GM21825 (cell line): ENCODE measurements around the gene TPO.
"Not testable (repeated sequence)": the region's sequence is repeated elsewhere in the genome, so short reads cannot be mapped to it uniquely, and the experiment has no call there.

Experiments
- ATAC-seq: cut with Tn5 transposase; IDR thresholded peaks from one replicate; pipeline ENCODE4 v1.9.1; 2021; ENCODE audit warnings: mild to moderate bottlenecking, moderate library complexity; ENCODE audit not compliant: unreplicated experiment

Gene TPO

DNA sequence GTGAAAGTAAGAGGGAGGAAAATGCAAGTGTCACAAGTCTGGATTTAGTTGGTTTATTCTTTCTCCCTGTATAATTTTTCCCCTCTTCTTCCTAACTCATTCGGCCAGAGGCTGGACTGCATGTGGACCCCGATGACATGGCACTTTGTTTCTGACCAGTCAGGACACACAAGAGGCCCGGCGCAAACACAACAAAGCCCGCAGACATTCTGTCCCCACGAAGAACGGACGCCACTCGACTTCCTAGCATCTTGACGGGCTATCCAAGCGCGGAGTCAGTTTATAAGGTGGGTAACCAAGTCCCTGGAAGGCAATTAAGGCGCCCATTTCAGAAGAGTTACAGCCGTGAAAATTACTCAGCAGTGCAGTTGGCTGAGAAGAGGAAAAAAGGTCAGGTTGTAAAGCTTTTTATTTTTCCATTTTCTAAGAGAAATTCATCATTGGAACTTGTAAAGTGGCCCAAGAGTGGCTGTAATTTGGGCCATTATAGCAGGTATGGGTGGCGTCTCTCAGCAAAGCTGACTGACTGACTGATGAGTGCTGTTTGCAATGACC is at the start of gene TPO:
Gene TPO, plus strand, starts transcription at position 308 of the 555 bp plus-strand sequence. CDS start 946 bp downstream, outside the sequence.
- no peak for ATAC-seq

DNA sequence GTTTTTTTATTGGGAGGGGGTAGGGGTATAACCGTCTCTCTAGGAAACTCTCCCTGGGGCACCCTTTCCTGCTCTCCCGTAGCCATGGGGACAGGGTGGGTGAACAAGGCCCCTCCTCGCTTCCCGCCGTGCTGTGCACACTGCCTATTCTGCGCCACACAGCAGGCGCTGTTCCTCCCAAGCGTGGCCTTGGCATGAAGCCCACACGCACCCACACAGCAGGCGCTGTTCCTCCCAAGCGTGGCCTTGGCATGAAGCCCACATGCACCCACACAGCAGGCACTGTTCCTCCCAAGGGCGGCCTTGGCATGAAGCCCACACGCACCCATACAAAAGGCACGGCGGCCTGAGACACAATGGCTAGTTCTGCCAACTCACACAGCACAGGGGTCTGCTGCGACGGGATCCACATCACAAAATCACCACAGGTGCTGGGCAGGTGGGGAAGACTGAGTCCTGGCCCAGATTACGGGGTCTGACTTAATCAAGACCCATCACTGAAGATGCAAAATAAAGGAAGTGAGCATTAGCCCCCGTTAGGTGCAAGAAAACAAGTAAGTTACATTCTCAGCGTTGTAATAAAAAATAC is 46.6 kb upstream of the TPO start:
- ATAC-seq, result no peak

DNA sequence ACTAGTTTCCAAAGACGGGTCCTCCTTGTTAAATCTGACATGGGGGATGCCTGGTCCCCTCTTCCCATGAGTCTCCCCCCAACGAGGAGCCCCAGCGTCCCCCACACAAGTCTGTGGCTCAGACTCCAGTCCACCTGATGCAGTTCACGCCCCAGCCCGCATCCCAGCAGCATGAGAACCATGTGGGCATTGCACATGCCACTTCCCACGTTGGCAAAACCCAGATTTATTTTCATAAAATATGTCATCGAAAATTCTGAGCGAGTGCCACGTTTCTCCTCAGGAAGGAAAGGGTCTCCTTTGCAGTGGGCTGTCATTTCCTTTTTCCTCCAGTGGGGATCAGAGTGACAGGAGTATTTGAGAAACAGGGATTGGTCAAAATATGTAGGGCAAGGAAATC is 45.7 kb upstream of the TPO start:
- no peak for ATAC-seq

DNA sequence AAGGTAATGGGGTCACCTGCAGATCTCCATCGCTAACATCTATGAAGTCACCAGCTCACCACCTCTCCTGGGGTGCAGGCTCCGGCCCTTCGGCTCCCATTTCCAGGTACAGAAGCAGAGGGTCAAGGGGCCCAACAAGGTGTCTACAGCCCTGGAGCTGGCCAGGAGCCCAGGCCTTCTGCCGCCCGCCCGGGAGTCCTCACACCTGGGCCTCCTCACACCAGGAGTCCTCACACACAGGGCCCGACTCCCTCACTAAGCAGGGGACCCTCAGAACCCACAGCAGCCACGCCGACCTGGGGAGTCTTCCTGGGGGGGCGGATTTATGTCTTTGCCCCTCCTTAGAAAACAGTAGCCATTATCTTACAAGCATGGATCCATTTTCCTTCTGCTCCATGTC is 43.4 kb upstream of the TPO start:
- ATAC-seq, result no peak

DNA sequence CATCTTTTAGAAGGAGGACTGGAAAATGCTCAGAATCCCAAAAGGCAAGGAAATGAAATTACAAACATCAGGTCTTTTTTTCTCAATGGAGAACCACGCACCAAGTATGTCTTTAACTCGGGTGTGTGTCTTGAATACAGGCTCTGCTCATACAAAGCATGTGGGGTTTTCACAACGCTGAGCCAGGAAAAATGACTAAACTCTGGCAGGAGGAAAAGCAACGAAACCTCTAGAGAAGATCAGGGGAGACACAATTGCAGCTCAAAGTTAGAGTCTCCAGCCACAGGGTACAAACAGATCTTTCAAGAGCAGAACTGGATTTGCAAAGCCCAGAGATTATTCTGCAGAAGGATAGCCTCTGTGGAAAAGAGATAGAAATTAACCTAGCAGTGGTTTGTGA is 42.8 kb upstream of the TPO start:
- ATAC-seq, result no peak

DNA sequence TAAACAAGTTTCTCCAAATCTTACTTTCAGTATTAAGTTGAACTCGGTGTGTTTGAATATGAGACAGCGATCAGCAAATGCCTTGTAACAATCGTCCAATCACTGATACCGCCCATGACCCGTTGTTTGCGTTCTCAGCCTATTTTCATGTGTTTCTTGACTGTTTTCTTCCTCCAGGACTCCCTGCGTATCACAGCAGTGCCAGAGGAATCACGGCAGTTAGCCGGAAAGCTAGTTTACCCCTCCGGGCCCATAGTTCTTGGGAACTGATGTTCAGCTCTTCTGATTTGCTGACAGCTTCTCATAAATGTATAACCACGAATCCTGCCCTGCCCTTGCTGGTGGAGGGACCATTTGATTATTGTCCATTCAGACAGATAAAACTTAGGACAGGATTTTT is 42.2 kb upstream of the TPO start:
- ATAC-seq, result no peak

DNA sequence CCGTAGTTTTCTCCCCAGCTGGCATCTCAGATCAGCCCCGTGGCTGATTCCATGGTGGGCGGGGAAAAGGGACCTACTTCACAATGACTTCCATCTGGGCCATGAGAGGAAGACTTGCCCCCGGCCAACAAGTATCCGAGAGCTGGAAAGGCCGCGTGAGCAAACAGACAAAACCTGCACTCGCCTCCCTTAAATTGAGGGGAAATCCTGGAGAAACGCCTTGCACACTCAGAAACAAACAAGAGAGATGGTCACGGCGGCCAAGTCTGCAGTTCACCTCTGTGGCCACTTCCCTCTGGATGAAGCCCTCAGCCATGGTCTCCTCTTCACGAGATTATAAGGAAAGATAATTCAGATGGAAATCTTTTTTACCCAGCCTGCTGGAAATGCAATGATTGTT is 39.4 kb upstream of the TPO start:
- no peak for ATAC-seq

DNA sequence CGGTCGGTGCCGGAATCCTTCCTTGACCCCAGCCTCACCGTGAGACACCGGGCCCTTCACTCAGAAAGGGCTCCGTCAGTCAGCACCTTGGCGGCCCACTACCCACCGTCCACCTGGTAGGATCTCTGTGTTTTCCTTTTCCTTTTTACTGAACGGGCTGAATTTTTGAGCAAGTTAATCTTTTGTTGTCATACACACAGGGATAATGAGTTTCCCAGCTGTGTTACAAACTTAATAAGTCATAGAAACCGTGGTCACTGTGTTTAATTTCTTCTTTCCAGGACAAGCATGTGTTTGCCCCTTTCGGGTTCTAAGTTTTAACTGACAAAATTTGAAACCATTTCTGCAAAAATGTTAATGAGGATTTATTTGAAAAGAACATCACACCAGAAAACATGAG is 39.0 kb upstream of the TPO start:
- ATAC-seq, result no peak

DNA sequence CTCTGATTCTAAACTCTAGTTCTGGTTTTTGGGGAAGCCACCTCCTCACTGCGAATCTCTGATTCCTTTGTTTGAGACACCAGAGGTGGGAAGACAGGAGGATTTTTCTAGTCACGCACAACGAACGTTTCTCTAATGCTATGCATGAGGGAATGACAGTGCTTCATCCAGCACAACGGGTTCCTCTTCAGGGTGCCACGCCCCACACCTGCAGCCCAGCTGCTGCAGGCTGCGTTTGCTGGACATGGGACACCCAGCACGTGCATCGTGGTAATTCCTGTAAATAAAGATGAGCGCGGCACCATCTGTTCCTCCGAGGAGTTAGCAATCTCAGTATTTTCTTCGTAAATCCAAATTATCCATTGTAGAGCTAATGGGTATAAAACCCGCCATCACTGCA is 37.5 kb upstream of the TPO start:
- ATAC-seq, result no peak

DNA sequence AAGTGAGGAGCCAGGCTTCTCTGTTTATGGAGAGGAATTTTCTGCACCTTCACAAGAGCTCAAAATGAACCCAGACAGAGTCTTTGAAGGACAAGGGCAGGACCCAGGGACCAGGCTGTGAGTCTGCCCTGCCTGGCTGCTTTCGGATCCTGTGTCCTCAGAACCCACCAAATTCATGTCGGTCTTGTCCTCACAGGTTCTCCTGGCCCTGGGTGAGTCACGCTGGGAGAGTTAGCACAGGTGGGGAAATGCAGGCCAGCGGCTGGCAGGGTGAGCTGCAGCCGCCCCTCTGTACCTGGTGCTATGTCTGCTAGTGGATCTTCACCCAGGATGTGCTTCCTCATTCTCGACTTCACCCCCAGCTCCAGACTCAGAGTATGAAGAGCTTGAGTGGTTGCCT is 35.8 kb upstream of the TPO start:
- ATAC-seq, result no peak

DNA sequence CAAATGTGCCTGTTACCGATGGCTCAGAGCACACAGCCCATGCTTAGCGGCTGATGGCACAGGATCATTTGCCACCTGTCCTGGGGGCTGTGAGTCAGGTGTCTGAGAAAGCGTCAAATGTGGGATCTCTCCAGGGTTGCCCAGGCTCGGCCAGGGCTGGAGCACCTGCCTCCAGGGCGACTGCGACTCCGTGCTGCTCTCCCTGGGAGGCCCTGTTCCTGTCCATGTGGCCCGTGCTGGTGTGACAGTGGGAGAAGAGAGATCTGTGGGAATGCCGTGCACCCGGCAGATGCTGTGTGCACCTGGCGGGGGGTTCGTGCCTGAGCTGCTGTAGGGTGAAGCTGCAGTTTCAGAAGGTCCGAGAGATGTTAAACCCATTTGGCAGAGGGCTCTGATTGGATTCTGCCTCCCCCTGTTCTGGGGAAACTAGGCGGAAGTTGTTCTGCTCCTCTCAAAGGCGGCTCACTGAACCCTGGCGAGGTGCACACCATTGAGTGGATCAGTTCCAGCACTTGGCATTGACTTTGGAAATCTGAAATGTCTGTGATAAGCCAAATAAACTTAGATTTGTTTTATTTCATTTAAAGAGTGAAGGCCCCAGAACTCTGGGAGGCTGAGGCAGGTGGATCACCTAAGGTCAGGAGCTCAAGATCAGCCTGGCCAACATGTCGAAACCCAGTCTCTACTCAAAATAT is 34.7 kb upstream of the TPO start:
- ATAC-seq, result no peak

DNA sequence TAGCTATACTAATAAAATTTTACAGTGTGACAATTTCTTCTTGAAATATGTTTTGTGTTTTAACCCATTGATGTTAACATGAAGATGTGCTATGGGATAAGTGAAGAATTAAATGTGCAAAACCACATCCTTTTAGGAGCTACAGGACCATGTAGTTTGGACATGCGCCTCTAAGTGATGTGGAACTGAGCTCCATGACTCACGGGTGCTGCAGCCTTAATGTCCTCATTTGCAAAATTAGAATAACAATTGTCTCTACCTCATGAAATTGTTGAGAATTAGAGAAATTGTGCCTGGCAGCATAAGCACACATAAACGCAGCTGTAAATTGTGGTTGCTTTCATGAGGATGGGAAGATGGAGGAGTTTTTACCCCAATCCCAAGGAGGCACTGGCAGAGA is 31.6 kb upstream of the TPO start:
- ATAC-seq, result no peak

DNA sequence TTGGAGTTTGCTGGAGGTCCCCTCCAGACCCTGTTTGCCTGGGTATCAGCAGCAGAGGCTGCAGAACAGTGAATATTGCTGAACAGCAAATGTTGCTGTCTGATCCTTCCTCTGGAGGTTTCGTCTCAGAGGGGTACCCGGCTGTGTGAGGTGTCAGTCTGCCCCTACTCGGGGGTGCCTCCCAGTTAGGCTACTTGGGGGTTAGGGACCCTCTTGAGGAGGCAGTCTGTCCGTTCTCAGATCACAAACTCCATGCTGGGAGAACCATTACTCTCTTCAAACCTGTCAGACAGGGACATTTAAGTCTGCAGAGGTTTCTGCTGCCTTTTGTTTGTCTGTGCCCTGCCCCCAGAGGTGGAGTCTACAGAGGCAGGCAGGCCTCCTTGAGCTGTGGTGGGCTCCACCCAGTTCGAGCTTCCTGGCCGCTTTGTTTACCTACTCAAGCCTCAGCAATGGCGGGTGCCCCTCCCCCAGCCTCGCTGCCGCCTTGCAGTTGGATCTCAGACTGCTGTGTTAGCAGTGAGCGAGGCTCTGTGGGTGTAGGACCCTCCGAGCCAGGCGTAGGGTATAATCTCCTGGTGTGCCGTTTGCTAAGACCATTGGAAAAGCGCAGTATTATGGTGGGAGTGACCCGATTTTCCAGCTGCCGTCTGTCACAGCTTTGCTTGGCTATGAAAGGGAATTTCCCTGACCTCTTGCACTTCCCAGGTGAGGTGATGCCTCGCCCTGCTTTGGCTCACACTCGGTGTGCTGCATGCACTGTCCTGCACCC is 25.1 kb upstream of the TPO start:
- not testable (repeated sequence) for ATAC-seq

DNA sequence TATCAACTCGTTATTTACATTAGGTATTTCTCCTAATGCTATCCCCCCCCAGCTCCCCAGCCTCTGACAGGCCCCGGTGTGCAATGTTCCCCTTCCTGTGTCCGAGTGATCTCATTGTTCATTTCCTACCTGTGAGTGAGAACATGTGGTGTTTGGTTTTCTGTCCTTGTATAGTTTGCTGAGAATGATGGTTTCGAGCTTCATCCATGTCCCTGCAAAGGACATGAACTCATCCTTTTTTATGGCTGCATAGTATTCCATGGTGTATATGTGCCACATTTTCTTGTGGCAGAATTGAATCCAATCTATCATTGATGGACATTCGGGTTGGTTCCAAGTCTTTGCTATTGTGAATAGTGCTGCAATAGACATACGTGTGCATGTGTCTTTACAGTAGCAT is 23.1 kb upstream of the TPO start:
- ATAC-seq, result not testable (repeated sequence)

DNA sequence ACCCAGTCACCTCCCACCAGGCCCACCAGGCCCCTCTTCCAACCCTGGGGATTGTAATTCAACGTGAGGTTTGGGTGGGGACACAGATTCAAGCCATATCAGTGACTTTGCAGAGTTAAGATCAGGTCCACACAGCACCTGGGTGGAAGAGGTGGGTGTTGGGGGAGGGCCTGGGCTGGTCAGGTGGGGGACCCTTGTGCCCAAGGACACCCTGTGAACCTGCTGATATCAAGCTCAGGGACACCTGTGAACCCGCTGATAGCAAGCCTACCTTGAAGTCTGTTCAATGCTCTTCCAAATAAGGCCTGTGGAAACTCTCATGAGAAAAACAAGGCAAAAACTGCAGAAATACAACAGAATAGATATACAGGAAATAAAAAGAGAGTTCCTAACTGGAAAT is 19.9 kb upstream of the TPO start:
- ATAC-seq, result no peak

DNA sequence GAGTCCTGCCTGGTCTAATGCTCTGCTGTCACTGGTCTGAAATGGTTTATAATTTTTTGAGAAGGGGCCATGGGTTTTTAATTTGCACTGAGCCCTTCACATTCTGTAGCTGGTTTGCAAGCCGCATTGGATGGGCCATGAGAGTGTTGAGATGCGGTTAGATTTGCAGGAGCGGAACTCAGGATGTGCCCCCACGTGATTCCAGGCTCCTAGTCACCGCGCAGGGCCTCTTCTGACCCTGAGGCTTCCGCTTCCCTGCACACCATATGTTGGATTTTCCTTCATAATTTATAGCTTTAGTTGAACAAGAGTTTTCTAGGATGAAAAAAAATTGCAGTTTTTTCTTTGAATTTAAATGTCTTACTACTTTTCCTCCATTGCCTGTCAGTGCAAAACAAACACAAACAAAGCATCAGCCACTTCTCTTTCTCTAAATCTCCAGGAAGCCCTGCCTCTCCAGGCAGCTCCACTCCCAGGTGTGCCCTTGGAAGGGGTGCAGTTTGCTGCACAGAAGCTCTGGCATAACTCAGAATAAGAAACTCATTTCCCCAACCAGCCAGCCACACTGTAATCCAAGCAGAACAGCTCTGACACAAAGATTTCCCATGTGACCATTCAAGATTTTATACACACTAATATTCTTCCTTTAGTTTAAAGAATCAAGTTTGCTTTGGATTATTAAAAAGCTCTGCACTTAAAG is 18.4 kb upstream of the TPO start:
- no peak for ATAC-seq

DNA sequence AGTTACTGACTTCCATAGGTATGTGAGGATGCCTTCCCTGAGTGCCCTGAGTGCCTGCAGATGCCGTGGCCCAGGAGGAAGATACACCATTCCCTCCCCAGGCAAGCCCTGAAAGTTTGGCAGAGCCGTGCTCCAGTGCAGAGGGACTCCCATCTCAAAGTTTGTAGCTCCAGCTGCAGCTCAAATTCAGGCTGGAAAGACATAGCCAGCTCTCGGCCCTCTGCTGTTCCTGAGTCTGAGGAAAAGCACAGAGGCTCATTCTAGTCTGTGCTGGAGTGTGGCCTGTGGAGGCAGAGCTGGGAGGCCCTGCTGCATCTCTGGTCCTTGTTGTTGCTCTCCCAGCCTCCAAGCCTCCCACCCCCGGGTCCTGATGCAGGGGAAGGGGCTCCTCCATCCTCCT is 15.9 kb upstream of the TPO start:
- ATAC-seq, result no peak

DNA sequence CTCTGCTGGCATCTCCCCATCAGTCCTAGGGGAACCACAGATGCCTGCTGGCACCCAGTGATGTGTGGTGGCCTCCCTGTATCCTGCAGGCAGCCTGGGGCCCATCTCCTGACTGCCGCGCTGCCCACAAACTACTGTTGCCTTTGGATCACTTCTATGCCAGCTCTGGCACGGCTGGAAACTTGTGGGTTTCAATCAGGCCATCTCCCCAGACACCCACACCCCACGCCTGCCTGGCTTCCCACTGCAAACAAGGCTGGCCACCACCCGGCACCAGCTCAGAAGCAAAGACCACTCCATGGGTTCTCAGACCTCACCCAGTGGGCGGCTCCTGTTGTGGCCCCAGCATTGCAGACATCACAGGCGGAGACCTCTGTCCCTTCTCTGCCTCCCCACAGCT is 15.1 kb upstream of the TPO start:
- no peak for ATAC-seq

DNA sequence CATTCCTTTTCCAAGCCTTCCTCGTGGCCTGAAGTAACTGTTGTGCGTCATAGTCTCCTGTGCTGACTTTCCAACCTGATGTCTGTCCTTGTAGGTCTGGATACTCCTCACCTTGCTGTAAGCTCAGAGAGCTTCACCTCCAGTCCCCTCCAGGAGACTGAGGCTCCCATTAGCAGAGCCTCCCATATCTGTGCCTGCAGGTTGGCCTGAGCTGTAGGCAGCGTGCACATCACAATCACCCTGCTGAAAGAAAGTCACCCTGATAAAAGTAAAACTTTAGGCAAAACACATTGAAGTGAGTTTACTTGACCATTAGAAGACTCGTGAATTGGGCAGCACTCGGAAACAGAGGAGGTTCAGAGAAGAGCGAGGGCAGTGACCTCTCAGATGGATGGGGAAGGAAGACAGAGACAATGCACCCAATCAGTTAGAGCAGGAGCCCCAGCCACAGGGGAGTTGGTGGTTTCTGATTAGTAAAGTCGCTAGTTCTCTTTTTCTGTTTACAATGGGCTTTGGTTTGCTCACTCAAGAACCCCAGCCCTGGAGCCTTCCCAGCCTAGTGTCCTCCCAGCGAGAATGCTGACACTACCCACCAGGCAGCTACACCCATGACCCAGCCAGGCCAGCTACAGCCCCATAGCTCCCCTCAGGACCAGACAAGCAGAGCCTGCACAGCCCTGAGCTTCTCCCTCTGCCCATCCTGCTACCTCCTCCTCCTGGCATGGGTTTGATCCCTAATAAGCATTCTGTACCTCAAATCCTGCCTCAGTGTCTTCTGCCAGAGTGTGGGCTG is 12.1 kb upstream of the TPO start:
- no peak for ATAC-seq

DNA sequence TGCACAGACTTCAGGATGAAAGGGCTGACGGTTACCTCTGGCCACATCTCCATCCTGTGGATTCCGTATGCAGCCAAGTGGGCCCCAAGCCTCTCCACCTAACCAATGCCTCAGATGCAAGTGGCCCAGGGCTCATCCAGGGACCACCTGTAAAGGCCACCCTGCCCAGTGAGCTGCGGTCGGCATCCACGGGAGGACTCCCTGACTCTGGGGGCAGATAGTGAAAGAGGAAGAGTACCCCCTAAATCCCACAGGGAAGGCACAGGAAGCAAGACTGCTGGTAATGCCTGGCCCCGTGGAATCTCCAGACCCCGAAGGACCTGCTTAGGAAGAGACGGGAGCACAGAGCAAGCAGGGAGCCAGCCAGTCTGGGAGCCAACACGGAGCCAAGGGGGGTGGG is 11.2 kb upstream of the TPO start:
- ATAC-seq, result no peak

DNA sequence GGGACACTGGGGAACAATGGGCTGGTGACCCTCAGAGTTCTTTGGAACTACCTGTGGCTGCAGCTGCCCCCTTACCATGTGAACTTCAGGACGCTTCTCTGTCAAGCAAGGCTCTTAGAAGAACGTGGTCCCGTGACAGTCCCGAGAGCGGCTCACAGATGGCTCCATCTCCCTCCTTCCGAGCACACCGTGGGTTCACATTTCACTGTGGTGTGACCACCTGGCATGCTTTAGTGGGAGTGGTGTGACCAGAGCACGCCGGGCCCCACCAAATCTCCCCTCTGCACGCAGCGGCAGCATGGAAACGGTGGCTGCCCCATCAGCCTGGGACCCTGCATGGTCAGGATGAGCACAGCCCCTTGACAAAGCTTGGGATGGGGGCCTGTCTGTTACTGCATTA is 9.7 kb upstream of the TPO start:
- ATAC-seq, result no peak
